Body of pancreas (tissue), 4 donors: ENCODE data around the gene SOX10. TPM values are rescaled to one million over a fixed set of nuclear protein-coding genes. Genes with fewer than 3 reads are reported as not detected.

Experiments
- ATAC-seq: fragments of 150-250 bp; one replicate; pipeline ENCODE4 v1.9.1; 2016
- DNase-seq, 4 donors: peaks; one replicate each; pipeline ENCODE4 v3.0.0-alpha.2; 2019
- H3K27ac ChIP-seq, 4 donors: fragments of 200-600 bp; sonication (generic); 1 replicate in 3 of 4; 2 replicates in 1 of 4; pipeline versions ENCODE4 v1.5.1 to v1.6.1; 2016 to 2019; ENCODE audit warnings: mild to moderate bottlenecking in 1 of 4, mixed read lengths in 1 of 4, moderate library complexity in 1 of 4
- H3K27me3 ChIP-seq, 2 donors: fragments of 200-600 bp; sonication (generic); one replicate each; pipeline ENCODE4 v1.6.0; 2016; ENCODE audit warnings: mild to moderate bottlenecking in 1 of 2
- H3K36me3 ChIP-seq, 2 donors: fragments of 200-600 bp; sonication (generic); replicated peaks in 1 of 2; 2 replicates each; pipeline ENCODE4 v1.5.1; 2016; ENCODE audit warnings: low read depth in 2 of 2; ENCODE audit not compliant: insufficient read depth in 1 of 2
- H3K4me1 ChIP-seq: fragments of 200-600 bp; sonication (generic); one replicate; pipeline ENCODE4 v1.6.0; 2016
- H3K4me3 ChIP-seq, 2 donors: fragments of 200-600 bp; sonication (generic); 1 replicate in 1 of 2; 2 replicates in 1 of 2; pipeline ENCODE4 v1.5.1; 2016 to 2019
- H3K9me3 ChIP-seq, 3 donors: fragments of 200-600 bp; sonication (generic); 1 replicate in 2 of 3; 2 replicates in 1 of 3; pipeline ENCODE4 v1.5.1; 2016
- POLR2A ChIP-seq, 3 donors: fragments of 450-650 bp; IDR thresholded peaks; one replicate each; pipeline ENCODE4 v1.6.1; 2016; ENCODE audit warnings: antibody characterized with exemption in 3 of 3, mild to moderate bottlenecking in 2 of 3
- WGBS, 2 donors: methylation state at CpG; one replicate each; pipeline ENCODE4 v1.1.5; 2017; 5-methylcytosine and 5-hydroxymethylcytosine counted together
- intact Hi-C: fragments of 100-400 bp; cut with DNase I; formaldehyde crosslinking; loops from one replicate; pipeline ENCODE4 v1.15.1; 2023
- total RNA-seq, 2 donors: library from RNA; depleted of rRNA; stranded (reverse); fragments of >200 nt; gene quantifications; one replicate each; pipeline ENCODE4 v1.1.0, GENCODE V29; 2016
- TF ChIP-seq, protein P1 (sequence below), 7 experiments: fragments of 450-650 bp in 4 of 7; fragments of 200-600 bp in 3 of 7; sonication (generic) in 3 of 7; IDR thresholded peaks; one replicate each; pipeline ENCODE4 v1.5.1; 2016 to 2019; ENCODE audit warnings: antibody characterized with exemption in 7 of 7

SOX10 gene
- total RNA-seq, 2 donors from 2014 or later, result 0.66 TPM; not detected in 1

GRCh38 chr22:37926771-37927636, 57.4 kb downstream of the SOX10 start:
- Histone ChIP-seq H3K4me1 (peaks cover 74% of the 10 kb centered on the region), H3K9me3 (no peaks in the 10 kb centered on the region), H3K36me3 (peaks cover 0 to 16% of the 10 kb centered on the region in 2 donors), H3K27me3 (no peaks in the 10 kb centered on the region), H3K4me3 (no peak overlapping the region), H3K27ac (peak overlapping the region in 3 of 4 donors; percentile 49 to 59 (median 50))
- no peak for ATAC-seq
- 80 to 82% methylated on average over 9 to 30 of the region's 32 CpGs for WGBS, 2 donors
- no peak for TF ChIP-seq POLR2A (IDR thresholded peaks at IDR 0.05)
- TF ChIP-seq, protein P1, sequence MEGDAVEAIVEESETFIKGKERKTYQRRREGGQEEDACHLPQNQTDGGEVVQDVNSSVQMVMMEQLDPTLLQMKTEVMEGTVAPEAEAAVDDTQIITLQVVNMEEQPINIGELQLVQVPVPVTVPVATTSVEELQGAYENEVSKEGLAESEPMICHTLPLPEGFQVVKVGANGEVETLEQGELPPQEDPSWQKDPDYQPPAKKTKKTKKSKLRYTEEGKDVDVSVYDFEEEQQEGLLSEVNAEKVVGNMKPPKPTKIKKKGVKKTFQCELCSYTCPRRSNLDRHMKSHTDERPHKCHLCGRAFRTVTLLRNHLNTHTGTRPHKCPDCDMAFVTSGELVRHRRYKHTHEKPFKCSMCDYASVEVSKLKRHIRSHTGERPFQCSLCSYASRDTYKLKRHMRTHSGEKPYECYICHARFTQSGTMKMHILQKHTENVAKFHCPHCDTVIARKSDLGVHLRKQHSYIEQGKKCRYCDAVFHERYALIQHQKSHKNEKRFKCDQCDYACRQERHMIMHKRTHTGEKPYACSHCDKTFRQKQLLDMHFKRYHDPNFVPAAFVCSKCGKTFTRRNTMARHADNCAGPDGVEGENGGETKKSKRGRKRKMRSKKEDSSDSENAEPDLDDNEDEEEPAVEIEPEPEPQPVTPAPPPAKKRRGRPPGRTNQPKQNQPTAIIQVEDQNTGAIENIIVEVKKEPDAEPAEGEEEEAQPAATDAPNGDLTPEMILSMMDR (IDR thresholded peaks at IDR 0.05), result no peak
- DNase-seq, result peak in 1 of 4 donors; percentile 32
- intact Hi-C loops, result no loop called here

GRCh38 chr22:37926358-37926757, 58.0 kb downstream of the SOX10 start:
- Histone ChIP-seq H3K36me3 (peaks cover 0 to 19% of the 10 kb centered on the region in 2 donors), H3K27ac (peak overlapping the region in 3 of 4 donors; percentile 49 to 59 (median 50)), H3K27me3 (no peaks in the 10 kb centered on the region), H3K9me3 (no peaks in the 10 kb centered on the region), H3K4me3 (no peak overlapping the region), H3K4me1 (peaks cover 67% of the 10 kb centered on the region)
- peak; percentile 28 for ATAC-seq
- peak in 1 of 3 donors; percentile 10 for TF ChIP-seq POLR2A (IDR thresholded peaks at IDR 0.05)
- TF ChIP-seq, protein P1 (IDR thresholded peaks at IDR 0.05), result no peak
- 47 to 66% methylated on average over 5 to 7 of the region's 7 CpGs for WGBS, 2 donors
- DNase-seq, result peak; percentile 51 to 78 (median 60)
- intact Hi-C loops, result no loop called here

GRCh38 chr22:37925767-37926166, 58.6 kb downstream of the SOX10 start:
- ATAC-seq, result no peak
- Histone ChIP-seq H3K27me3 (no peaks in the 10 kb centered on the region), H3K9me3 (no peaks in the 10 kb centered on the region), H3K27ac (peak overlapping the region in 3 of 4 donors; percentile 49 to 59 (median 50)), H3K4me1 (peaks cover 61% of the 10 kb centered on the region), H3K36me3 (peaks cover 0 to 19% of the 10 kb centered on the region in 2 donors), H3K4me3 (no peak overlapping the region)
- WGBS, 2 donors, result 36 to 67% methylated on average over 6 to 7 of the region's 15 CpGs
- intact Hi-C loops, result no loop called here
- no peak for TF ChIP-seq POLR2A (IDR thresholded peaks at IDR 0.05)
- TF ChIP-seq, protein P1 (IDR thresholded peaks at IDR 0.05), result no peak
- no peak for DNase-seq

DNA sequence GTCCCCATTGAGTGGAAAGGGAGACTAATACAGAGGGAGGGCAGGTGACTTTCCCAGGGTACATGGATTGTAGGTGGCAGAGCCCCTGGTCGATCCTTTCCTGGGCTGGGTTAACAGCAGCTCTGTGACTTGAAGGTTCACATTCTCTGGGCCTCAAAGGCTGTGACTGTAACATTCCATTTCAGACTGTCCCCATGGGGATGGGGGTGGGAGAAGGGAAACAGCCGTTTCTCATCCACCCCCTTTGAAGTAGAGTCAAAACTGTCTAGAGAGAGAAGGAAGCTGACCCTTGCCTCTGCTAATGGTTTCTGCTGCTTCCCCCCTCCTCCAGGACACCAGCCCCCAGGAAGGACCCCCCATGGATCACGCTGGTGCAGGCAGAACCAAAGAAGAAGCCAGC, 59.0 kb downstream of the SOX10 start:
- Histone ChIP-seq H3K36me3 (peaks cover 0 to 19% of the 10 kb centered on the region in 2 donors), H3K9me3 (no peaks in the 10 kb centered on the region), H3K4me3 (no peak overlapping the region), H3K27me3 (no peaks in the 10 kb centered on the region), H3K27ac (peak overlapping the region in 3 of 4 donors; percentile 49 to 59 (median 50)), H3K4me1 (peaks cover 57% of the 10 kb centered on the region)
- 7 to 56% methylated on average over 2 to 3 of the region's 3 CpGs for WGBS, 2 donors
- ATAC-seq (no peak), DNase-seq (no peak)
- TF ChIP-seq POLR2A (IDR thresholded peaks at IDR 0.05), result no peak
- TF ChIP-seq, protein P1 (IDR thresholded peaks at IDR 0.05), result no peak
- intact Hi-C loops, result no loop called here
